HG02870 (cell line): ENCODE results near the gene NOCT.
"Not testable (repeated sequence)": the region's sequence is repeated elsewhere in the genome, so short reads cannot be mapped to it uniquely, and the experiment has no call there.

ENCODE experiments used
- ATAC-seq: cut with Tn5 transposase; IDR thresholded peaks from one replicate; pipeline ENCODE4 v1.9.1; 2021; ENCODE audit warnings: mild to moderate bottlenecking, moderate library complexity; ENCODE audit not compliant: unreplicated experiment

Gene NOCT

DNA sequence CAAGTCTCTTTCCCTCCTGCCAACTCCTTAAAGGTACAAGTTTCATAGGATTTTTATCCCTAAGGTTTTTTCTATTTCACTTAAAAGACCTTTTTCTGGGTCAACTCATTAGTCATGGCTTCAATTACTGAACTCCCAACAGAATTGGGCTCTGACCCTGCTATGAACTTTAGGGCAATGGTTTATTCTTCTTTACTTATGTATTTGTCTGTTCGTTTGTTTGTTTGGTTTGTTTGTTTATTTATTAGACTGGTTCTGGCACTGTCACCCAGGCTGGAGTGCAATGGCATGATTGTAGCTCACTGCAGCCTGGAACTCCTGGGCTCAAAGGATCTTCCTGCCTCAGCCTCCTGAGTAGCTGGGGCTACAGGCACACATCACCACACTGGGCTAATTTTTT, 5.9 kb upstream of the NOCT start:
- no peak for ATAC-seq

DNA sequence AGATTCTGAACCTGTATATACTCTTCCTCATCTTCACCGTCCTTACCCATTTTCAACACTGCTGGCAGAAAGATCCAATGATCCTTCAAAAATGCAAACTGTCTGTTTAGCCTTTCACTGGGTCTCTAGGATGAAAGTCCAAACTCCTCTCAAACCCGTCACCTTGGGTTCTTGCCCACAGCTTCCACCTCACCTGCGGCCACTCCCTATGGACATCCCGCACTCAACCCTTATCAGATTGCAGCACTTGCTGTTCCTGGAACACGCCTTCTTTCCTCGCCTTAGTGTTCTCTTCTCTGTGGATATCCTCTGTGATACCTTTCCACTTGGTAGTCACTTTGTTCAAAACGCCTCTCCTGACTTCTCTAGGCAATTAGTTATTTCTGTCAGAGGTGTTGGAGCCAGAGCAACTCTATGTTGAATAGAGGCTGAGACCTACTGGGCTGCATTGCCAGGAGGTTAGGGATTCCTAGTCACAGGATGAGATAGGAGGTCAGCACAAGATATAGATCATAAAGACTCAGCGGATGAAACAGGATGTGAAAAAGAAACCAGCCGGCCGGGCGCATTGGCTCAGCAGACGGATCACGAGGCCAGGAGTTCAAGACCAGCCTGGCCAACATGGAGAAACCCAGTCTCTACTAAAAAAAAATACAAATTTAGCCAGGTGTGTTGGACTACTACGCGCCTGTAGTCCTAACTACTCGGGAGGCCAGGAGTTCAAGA, 4.2 kb upstream of the NOCT start:
- ATAC-seq = no peak

DNA sequence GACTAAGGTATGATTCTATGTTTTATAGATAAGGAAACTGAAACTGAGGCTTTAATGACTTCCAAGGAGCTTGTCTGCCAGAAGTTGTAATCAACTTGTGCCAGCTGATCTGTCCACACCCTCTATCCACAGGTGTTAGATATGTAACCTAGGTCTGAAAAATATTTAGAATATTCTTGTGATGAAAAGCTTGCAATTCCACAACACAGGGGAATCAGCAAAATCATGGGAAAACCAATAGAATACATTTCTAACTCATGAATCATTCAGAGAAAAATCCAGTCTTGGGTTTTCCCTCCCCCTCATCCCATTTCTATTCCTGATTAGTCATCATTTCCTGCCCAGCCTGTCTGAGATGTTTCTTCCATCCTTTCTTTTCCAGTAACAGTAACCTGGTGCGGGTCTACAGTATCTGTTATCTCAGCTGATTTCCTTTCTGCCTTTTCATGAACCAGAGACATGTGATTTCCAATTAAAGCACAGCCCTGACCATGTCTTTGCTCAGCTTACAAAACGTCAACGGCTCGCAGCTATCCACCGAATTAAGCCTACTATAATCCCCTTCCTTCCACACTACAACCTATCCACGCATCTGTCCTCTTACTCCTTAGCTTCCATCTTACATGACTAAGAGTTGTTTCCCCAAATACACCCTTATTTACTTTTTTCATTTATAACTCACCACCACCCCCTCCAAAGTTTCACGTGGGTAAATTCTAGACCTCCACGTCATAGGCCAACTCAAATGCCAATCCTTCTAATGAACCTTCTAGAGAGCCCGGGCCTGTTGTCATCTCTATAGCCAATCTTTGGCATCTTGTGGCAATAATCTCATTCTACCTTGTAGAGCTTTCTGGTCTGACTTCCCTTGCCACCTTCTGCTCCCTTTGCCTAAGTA, 961 bp upstream of the NOCT start:
- ATAC-seq = peak; percentile 5

DNA sequence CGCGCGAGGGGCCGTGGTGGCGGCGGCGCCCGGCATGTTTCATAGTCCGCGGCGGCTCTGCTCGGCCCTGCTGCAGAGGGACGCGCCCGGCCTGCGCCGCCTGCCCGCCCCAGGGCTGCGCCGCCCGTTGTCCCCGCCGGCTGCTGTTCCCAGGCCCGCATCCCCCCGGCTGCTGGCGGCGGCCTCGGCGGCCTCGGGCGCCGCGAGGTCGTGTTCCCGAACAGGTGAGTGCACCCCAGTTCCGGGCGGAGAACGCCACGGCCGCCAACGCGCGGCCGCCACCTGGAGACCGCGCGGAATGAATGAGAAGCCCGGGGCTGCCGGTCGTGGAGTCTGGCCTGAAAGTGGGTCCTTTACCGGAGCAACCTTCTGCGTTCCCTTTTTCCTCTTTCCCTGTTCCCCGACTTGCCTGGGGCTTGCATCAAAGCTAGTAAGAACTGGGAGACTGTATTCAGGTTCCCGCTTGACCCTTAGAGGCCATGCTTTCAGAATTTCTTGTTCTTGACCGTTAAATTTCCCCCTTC, 429 bp downstream of the NOCT start:
- peak; percentile 26 for ATAC-seq

DNA sequence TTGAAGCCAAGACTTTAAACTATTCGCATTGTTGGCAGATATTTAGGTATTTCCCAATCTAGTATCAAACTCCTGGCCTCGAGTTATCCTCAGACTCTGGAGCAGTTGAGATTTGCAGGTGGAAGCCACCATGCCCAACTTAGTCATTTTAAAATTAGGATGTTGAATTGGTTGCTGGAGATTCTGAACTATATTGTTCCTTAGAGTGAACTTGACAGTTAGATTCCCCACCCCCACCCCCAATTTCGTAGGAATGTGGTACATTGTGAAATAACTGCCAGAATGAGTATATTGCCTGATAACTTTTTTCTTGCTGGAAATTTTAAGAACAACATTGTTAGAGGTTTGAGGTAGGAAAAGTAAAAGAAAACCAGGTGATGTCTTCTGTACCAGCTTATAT, 2.3 kb downstream of the NOCT start:
- no peak for ATAC-seq

DNA sequence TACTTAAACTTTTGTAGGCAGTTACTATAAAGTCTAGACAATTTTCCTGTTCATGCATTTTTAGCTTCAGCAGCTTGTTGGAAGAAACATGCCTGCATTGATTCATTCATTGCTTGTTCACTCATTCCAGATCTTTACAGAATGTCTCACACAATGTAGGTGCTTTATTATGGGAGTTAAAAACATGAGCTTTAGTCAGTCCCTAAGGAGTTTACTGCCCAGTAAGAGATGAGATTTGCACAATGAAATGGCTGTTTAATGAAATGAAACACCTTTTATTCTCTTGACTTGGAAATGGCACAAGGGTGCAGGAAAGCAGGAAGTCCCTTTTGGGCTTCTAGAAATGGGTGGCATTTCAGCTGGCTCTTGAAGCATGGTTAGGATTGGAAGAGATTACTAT, 2.9 kb downstream of the NOCT start:
- no peak for ATAC-seq

DNA sequence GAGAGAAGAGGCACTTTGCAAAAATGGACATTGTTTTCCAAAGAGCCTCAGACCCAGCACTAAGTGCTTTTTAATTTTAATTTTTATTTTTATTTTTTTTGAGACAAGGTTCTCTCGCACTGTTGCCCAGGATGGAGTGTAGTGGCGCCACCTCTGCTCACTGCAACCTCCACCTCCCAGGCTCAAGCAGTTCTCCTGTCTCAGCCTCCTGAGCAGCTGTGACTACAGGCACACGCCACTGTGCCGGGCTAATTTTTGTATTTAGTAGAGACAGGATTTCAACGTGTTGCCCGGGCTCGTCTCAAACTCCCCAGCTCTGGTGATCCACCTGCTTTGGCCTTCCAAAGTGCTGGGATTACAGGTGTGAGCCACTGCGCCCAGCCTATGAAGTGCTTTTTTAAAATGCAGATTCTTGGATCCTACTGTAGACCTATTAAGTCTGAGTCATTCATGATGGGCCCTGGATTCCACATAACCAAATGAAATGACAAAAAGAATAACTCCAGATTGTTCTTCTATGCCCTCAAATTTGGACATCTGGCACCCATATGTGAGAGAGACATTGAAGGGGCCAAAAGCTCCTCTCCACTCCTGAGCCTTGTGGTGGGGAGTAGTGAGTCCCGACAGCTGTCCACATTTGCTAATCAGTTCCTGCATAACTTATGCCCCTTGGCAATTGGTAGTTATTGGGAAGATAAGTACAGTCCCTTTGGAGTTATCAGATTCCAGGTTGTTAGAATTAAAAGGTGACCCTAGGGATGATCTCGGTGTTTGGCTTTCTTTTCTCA, 3.6 kb downstream of the NOCT start:
- no peak for ATAC-seq

DNA sequence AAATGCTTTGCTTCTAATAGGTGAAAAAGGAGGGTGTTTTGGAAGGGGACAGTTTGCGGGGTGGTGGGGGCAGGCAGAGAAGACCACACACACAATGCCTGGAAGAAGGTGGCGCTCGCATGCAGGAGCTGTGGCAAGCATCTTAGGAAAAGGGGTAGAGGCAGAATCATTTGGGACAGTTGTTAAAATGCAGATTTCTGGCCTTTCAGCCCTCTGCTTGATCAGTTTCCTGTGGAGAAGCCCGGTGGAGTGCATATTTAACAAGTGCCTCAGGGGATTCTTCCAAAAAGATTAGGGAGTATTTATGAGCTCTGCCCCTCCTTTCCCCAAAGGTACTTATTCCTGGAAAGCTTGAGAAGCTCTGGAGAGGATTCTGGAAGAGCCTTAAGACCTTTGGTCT, 4.8 kb downstream of the NOCT start:
- no peak for ATAC-seq

DNA sequence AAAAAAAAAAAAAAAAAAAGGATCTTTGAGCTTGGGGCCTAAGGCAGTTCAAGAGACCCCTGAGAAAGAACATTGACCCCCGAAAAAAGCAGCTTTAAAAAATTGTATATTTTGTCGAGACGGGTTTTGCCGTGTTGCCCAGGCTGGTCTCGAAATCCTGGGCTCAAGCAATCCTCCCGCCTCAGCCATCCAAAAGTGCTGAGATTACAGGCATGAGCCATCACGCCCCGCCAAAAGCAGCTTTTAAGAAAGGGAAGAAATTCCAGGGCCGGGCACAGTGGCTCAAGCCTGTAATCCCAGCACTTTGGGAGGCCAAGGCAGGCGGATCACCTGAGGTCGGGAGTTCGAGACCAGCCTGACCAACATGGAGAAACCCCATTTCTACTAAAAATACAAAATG, 5.5 kb downstream of the NOCT start:
- not testable (repeated sequence) for ATAC-seq

DNA sequence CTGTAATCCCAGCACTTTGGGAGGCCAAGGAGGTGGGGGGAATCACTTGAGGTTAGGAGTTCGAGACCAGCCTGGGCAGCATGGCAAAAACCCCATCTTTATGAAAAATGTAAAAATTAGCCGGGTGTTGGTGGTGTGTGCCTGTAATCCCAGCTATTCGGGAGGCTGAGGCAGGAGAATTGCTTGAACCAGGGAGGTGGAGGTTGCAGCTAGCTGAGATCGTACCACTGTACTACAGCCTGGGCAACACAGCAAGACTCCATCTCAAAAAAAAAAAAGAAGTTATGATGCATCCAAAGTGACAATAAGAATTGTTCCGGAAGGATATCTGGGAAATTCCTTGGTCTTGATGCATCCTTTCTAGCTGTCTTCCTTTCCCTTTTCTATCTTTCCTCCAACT, 7.3 kb downstream of the NOCT start:
- no peak for ATAC-seq

DNA sequence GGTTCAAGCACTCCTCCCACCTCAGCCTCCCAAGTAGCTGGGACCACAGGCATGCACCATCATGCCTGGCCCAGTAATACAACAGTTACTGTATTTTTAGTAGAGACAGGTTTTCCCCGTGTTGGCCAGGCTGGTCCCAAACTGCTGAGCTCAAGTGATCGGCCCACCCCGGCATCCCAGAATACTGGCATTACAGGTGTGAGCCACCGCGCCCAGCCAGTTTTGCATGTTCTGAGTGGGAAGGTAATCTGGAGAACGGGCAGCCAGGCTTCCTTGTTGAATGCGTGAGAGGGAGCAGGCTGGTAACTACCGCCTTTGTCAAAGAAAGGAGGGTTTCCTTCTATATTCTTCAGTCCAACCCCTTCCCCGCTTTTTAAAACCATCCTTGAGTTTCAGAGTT, 9.1 kb downstream of the NOCT start:
- no peak for ATAC-seq

DNA sequence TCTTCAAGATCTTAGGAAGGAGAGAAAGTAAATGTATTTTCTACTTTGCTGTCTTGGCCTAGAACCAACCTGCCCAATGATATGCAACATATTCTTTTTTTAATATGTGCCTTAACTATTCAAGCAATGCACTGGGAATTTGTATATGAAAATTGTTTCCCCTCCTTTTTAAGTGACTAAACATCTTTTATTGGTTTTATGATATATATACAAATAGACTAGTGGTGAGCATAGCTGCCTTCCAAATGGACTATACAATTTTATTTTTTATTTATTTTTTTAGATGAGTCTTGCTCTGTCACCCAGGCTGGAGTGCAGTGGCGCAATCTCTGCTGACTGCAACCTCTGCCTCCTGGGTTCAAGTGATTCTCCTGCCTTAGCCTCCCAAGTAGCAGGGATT, 10.3 kb downstream of the NOCT start:
- ATAC-seq = no peak

DNA sequence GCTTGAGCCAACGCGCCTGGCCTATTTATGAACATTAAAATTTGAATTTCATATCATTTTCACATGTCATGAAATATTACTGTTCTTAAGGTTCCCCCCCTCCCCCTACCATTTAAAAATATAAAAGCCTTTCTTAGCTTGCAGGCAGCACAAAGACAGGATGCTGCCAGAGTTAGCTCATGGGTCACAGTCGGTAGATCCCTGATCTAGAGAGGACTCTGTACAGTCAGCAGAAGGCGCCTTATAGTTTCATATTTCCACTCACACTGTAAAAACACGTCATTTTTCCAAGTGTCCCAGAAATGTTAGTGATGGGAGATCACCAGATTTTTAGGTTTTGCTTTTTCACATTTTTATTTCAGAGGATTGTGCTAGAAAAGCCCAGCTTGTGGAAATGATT, 12.2 kb downstream of the NOCT start:
- ATAC-seq = no peak

DNA sequence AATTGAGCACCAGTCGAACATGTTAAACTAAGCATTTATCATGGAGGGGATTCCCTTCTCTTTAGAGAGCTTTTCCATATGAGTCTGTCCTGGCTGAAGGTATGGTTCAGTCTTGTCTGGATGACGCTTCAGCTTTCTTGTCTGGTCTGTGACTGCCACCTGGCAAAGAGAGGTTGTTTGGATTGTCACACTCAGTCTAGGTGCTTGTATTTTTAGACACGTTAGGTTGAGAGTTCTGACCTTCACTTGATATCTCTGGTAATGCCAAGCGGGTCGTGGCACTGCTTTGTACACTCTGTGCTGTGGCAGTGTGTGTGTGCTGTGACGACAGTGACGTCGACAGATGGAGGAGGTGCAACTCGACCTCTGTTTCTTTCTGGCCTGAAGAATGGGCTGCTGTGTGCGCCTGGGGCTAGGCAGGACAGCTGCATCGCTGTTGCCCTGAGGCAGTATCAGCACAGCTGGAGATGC, 12.6 kb downstream of the NOCT start:
- no peak for ATAC-seq

DNA sequence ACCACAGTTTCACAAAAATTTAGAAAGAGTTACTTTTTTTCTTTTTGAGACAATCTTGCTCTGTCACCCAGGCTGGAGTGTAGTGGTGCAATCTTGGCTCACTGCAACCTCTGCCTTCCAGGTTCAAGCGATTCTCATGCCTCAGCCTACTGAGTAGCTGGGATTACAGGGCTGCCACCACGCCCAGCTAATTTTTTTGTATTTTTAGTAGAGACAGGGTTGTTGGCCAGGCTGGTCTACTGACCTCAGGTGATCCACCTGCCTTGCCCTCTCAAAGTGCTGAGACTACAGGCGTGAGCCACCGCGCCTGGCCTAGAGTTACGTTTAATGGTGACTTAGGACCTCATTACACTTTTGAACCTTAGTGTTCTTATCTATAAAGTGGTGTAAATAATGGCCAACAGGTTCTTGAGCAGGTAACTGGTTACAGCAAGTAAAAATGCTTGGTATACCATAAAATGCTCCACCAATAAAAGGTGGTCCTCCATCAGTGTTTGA, 14.3 kb downstream of the NOCT start:
- ATAC-seq = not testable (repeated sequence)

DNA sequence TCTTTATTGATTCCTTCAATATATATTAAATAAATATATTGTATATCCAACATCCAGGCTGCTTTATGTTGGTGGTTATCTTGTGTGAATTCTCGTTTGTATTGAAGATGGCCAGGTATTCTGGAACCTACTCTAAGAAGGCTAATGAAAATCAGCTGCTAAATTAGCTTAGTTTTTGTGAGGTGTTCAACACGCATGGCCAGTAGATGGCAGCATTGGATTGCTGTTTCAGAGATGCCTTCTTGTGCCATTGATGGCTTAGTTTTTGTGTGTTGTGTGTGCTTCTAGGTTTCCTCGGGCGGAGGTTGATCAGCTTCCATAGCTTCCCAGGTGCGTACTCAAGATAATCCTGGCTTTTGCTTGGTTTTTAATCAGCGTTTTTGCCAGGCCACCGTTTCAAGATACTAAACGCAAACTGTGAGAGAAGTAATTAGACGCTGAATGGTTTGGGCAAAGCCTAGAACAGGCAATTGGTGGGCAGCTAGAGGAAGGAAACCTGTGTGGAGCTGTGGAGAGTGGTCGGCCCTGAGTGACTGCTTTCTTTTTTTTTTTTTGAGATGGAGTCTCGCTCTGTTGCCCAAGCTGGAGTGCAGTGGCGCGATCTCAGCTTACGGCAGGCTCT, 15.1 kb downstream of the NOCT start:
- peak; percentile 60 for ATAC-seq

DNA sequence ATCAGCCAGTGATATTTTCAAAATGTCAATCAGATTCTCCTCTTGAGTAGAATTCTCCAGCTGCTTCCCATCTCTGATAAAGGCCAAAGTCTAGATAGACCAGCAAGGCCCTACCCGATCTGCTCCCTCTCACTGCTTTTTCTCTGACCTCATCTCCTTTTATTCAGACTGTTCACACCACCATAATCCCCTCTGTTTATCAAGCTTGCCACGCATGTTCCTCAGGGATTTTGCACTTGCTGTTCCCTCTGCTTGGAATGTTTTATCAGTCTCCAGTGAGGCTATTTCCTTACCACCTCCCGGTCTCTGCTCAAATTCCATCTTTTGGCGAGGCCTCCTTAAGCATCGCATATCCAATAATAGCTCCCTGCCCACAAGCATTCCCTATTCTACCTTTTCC, 20.1 kb downstream of the NOCT start:
- ATAC-seq = no peak

DNA sequence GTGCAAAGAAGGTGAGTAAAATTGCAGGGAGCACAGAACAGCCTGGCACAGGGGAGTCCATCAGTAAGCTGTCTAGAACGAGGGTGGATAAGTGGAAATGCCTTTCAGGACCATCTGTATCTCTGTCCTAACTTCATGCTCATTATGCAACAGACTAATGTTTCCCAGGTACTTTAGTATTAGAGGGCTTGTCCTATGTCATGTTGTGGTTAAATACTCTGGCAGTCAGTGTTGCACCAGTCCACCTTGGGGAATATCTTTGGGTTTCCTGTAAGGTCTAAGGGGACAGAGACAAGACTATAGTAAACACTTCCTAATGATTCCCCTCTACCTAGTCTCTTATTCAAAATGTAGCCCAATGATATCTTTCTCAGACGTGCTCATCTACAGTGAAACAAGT, 21.3 kb downstream of the NOCT start:
- ATAC-seq = no peak

DNA sequence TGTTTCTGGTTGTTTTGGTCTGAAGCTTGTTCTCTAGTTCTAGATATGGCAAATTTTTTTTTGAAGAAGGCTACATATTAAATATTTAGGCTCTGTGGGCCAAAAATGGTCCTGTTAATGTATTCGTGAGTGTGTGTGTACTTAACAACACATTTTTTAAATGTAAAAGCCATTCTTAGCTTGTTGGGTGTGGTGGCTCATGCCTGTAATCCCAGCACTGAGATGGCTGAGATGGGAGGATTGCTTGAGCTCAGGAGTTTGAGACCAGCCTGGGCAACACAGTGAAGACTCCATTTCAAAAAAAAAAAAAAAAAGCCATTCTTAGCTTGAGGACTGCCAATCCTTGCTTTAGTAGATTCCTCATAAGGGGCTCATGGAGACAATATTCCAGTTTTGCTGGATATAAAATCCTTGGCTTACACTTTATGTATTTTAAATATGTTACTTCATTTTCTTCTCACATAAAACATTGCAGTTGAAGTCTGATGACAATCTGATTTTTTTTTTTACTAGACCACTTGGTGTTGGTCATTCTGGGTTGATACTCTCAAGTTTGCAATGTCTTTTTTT, 23.4 kb downstream of the NOCT start:
- ATAC-seq = no peak

DNA sequence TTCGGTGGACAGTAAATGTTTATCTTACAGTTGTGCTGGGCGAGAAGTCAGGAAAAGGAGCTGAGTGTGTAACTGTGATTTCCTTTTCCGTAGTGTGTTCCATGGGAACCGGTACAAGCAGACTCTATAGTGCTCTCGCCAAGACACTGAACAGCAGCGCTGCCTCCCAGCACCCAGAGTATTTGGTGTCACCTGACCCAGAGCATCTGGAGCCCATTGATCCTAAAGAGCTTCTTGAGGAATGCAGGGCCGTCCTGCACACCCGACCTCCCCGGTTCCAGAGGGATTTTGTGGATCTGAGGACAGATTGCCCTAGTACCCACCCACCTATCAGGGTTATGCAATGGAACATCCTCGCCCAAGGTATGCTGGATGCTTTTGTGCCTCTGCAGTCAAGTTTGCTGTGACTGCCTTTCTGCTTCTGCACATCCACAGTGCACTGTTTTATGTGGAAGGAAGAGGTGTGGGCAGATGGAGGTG, 27.4 kb downstream of the NOCT start:
- ATAC-seq = no peak
